Measurements from ENCODE around the gene NR2F1-AS1. TPM values are rescaled to one million over a fixed set of nuclear protein-coding genes. Genes with fewer than 3 reads are reported as not detected.
A peak's percentile ranks its signal among the peaks of the same experiment; 100 is the strongest.

The NR2F1-AS1 gene
- total and polyA plus RNA-seq, 2 donors (not counting 1 experiment from before 2014, with no cell fraction given) = not detected

- Histone ChIP-seq H3K36me3 (replicated peaks in 1 of 2; ENCODE audit: control extremely low read depth in 1 of 2, control insufficient read depth in 1 of 2, extremely low read depth in 1 of 2, insufficient read depth in 2 of 2, low read length in 1 of 2) (no peaks in the 10 kb centered on the region), H3K27ac (ENCODE audit: low read length in 2 of 2) (no peak overlapping the region), H3K9ac (ENCODE audit: low read length) (peak overlapping the region; percentile 65), H2AFZ (ENCODE audit: insufficient read depth, low read depth, low read length, poor library complexity, severe bottlenecking) (peak overlapping the region; percentile 72), H3K4me3 (ENCODE audit: control extremely low read depth in 1 of 5, extremely low read depth in 1 of 5, insufficient read depth in 1 of 5, low read depth in 2 of 5, low read length in 4 of 5) (peak overlapping the region in 4 of 5 experiments; percentile 21 to 61 (median 36)), H3K4me1 (ENCODE audit: control insufficient read depth in 2 of 2, insufficient read depth in 2 of 2, low read length in 2 of 2) (peaks cover 45 to 60% of the 10 kb centered on the region in 2 donors), H4K20me1 (ENCODE audit: control insufficient read depth, insufficient read depth, low read length, poor library complexity, severe bottlenecking) (no peaks in the 10 kb centered on the region), H3K27me3 (replicated peaks in 1 of 4; ENCODE audit: control extremely low read depth in 1 of 4, control insufficient read depth in 3 of 4, insufficient read depth in 4 of 4, low read length in 3 of 4) (peaks cover 3 to 81% (median 68%) of the 10 kb centered on the region in 4 experiments), H3K4me2 (replicated peaks; ENCODE audit: low read depth, low read length, poor library complexity, severe bottlenecking) (peak overlapping the region; percentile 87), H3K9me3 (ENCODE audit: control extremely low read depth in 1 of 3, control insufficient read depth in 2 of 3, insufficient read depth in 1 of 3, low read length in 2 of 3) (peaks cover 0 to 43% (median 0%) of the 10 kb centered on the region in 3 donors), H3K79me2 (ENCODE audit: control insufficient read depth, insufficient read depth, low read length) (no peaks in the 10 kb centered on the region)
- peak overlapping the region; percentile 3 for H3K27ac Mint-ChIP-seq
- peaks cover 21% of the 10 kb centered on the region for H3K4me1 Mint-ChIP-seq
- DNase-seq = peak; percentile 58
- CTCF ChIA-PET = interaction anchor here (1.4 kb wide), 1 partner anchor 22 kb away, joined by 3 read pairs; no protein-coding TSS in a partner anchor
- intact Hi-C loops (cut with micrococcal nuclease) = no loop called here
- H3K4me3 Mint-ChIP-seq = peak overlapping the region; percentile 77
- ATAC-seq (ENCODE audit: low read depth) = no peak
- TF ChIP-seq EZH2 (IDR thresholded peaks at IDR 0.05; ENCODE audit: borderline replicate concordance, insufficient read depth, low read depth, low read length, poor library complexity, severe bottlenecking) = peak; percentile 93
- TF ChIP-seq, protein P1, sequence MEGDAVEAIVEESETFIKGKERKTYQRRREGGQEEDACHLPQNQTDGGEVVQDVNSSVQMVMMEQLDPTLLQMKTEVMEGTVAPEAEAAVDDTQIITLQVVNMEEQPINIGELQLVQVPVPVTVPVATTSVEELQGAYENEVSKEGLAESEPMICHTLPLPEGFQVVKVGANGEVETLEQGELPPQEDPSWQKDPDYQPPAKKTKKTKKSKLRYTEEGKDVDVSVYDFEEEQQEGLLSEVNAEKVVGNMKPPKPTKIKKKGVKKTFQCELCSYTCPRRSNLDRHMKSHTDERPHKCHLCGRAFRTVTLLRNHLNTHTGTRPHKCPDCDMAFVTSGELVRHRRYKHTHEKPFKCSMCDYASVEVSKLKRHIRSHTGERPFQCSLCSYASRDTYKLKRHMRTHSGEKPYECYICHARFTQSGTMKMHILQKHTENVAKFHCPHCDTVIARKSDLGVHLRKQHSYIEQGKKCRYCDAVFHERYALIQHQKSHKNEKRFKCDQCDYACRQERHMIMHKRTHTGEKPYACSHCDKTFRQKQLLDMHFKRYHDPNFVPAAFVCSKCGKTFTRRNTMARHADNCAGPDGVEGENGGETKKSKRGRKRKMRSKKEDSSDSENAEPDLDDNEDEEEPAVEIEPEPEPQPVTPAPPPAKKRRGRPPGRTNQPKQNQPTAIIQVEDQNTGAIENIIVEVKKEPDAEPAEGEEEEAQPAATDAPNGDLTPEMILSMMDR (IDR thresholded peaks at IDR 0.05) = no peak
- POLR2A ChIA-PET = no interaction called here
- WGBS (ENCODE audit: insufficient coverage) = 6% methylated on average over 57 of the region's 73 CpGs
- H3K27me3 Mint-ChIP-seq = peaks cover 46% of the 10 kb centered on the region
- no peaks in the 10 kb centered on the region for H3K9me3 Mint-ChIP-seq (ENCODE audit: insufficient read depth)
These were observed 724 bp downstream of the NR2F1-AS1 start for GRCh38 chr5:93580063-93580926.

- 2% methylated on average over 32 of the region's 32 CpGs for WGBS (ENCODE audit: insufficient coverage)
- Histone ChIP-seq H3K9me3 (ENCODE audit: control extremely low read depth in 1 of 3, control insufficient read depth in 2 of 3, insufficient read depth in 1 of 3, low read length in 2 of 3) (peaks cover 0 to 43% (median 0%) of the 10 kb centered on the region in 3 donors), H3K4me1 (ENCODE audit: control insufficient read depth in 2 of 2, insufficient read depth in 2 of 2, low read length in 2 of 2) (peaks cover 43 to 57% of the 10 kb centered on the region in 2 donors), H3K27me3 (replicated peaks in 1 of 4; ENCODE audit: control extremely low read depth in 1 of 4, control insufficient read depth in 3 of 4, insufficient read depth in 4 of 4, low read length in 3 of 4) (peaks cover 3 to 85% (median 73%) of the 10 kb centered on the region in 4 experiments), H3K79me2 (ENCODE audit: control insufficient read depth, insufficient read depth, low read length) (no peaks in the 10 kb centered on the region), H3K4me3 (ENCODE audit: control extremely low read depth in 1 of 5, extremely low read depth in 1 of 5, insufficient read depth in 1 of 5, low read depth in 2 of 5, low read length in 4 of 5) (peak overlapping the region in 4 of 5 experiments; percentile 21 to 61 (median 36)), H3K27ac (ENCODE audit: low read length in 2 of 2) (no peak overlapping the region), H3K36me3 (replicated peaks in 1 of 2; ENCODE audit: control extremely low read depth in 1 of 2, control insufficient read depth in 1 of 2, extremely low read depth in 1 of 2, insufficient read depth in 2 of 2, low read length in 1 of 2) (no peaks in the 10 kb centered on the region), H2AFZ (ENCODE audit: insufficient read depth, low read depth, low read length, poor library complexity, severe bottlenecking) (peak overlapping the region; percentile 72), H3K9ac (ENCODE audit: low read length) (peak overlapping the region; percentile 65), H3K4me2 (replicated peaks; ENCODE audit: low read depth, low read length, poor library complexity, severe bottlenecking) (peak overlapping the region; percentile 87), H4K20me1 (ENCODE audit: control insufficient read depth, insufficient read depth, low read length, poor library complexity, severe bottlenecking) (no peaks in the 10 kb centered on the region)
- ChIA-PET CTCF (interaction anchor here (1.4 kb wide), 1 partner anchor 23 kb away, joined by 3 read pairs; no protein-coding TSS in a partner anchor), POLR2A (no interaction called here)
- ATAC-seq (ENCODE audit: low read depth) = no peak
- H3K4me3 Mint-ChIP-seq = peak overlapping the region; percentile 77
- H3K27me3 Mint-ChIP-seq = peaks cover 51% of the 10 kb centered on the region
- H3K27ac Mint-ChIP-seq = no peak overlapping the region
- H3K4me1 Mint-ChIP-seq = peaks cover 21% of the 10 kb centered on the region
- no peak for DNase-seq
- intact Hi-C loops (cut with micrococcal nuclease) = no loop called here
- H3K9me3 Mint-ChIP-seq (ENCODE audit: insufficient read depth) = no peaks in the 10 kb centered on the region
- TF ChIP-seq, protein P1 (IDR thresholded peaks at IDR 0.05) = no peak
- no peak for TF ChIP-seq EZH2 (IDR thresholded peaks at IDR 0.05; ENCODE audit: borderline replicate concordance, insufficient read depth, low read depth, low read length, poor library complexity, severe bottlenecking)
These were observed 1.3 kb downstream of the NR2F1-AS1 start for GRCh38 chr5:93579692-93580062.
